ENCODE data around the gene GARIN5B. TPM values are rescaled to one million over a fixed set of nuclear protein-coding genes. Genes with fewer than 3 reads are reported as not detected.
A peak's percentile ranks its signal among the peaks of the same experiment; 100 is the strongest.

Gene GARIN5B
- total and polyA plus RNA-seq, 2 donors (not counting 1 experiment from before 2014, with no cell fraction given), result not detected

- peaks cover 46% of the 10 kb centered on the region for H3K4me1 Mint-ChIP-seq
- ChIA-PET CTCF (interaction anchor here (2.2 kb wide), 1 partner anchor 114 kb away, joined by 5 read pairs; no protein-coding TSS in a partner anchor), POLR2A (interaction anchor here (0.6 kb wide), 1 partner anchor 244 kb away, joined by 8 read pairs; no protein-coding TSS in a partner anchor)
- no peaks in the 10 kb centered on the region for H3K9me3 ChIP-seq (ENCODE audit: control extremely low read depth in 1 of 3, control insufficient read depth in 2 of 3, insufficient read depth in 1 of 3, low read length in 2 of 3)
- H4K20me1 ChIP-seq (ENCODE audit: control insufficient read depth, insufficient read depth, low read length, poor library complexity, severe bottlenecking), result peaks cover 64% of the 10 kb centered on the region
- H3K4me3 ChIP-seq (ENCODE audit: control extremely low read depth in 1 of 5, extremely low read depth in 1 of 5, insufficient read depth in 1 of 5, low read depth in 2 of 5, low read length in 4 of 5), result no peak overlapping the region
- DNase-seq (no peak), ATAC-seq (ENCODE audit: low read depth) (no peak)
- no peaks in the 10 kb centered on the region for H3K27me3 ChIP-seq (replicated peaks in 1 of 4; ENCODE audit: control extremely low read depth in 1 of 4, control insufficient read depth in 3 of 4, insufficient read depth in 4 of 4, low read length in 3 of 4)
- no peaks in the 10 kb centered on the region for H3K9me3 Mint-ChIP-seq (ENCODE audit: insufficient read depth)
- no peaks in the 10 kb centered on the region for H3K27me3 Mint-ChIP-seq
- no peak overlapping the region for H2AFZ ChIP-seq (ENCODE audit: insufficient read depth, low read depth, low read length, poor library complexity, severe bottlenecking)
- no peak overlapping the region for H3K9ac ChIP-seq (ENCODE audit: low read length)
- WGBS (ENCODE audit: insufficient coverage), result 96% methylated on average over 4 of the region's 7 CpGs
- intact Hi-C loops (cut with micrococcal nuclease), result no loop called here
- peaks cover 35% of the 10 kb centered on the region for H3K79me2 ChIP-seq (ENCODE audit: control insufficient read depth, insufficient read depth, low read length)
- TF ChIP-seq CTCF (IDR thresholded peaks at IDR 0.05) (no peak), EZH2 (IDR thresholded peaks at IDR 0.05; ENCODE audit: borderline replicate concordance, insufficient read depth, low read depth, low read length, poor library complexity, severe bottlenecking) (no peak)
- peaks cover 3 to 48% of the 10 kb centered on the region in 2 experiments for H3K36me3 ChIP-seq (replicated peaks in 1 of 2; ENCODE audit: control extremely low read depth in 1 of 2, control insufficient read depth in 1 of 2, extremely low read depth in 1 of 2, insufficient read depth in 2 of 2, low read length in 1 of 2)
- H3K27ac ChIP-seq (ENCODE audit: low read length in 2 of 2), result peak overlapping the region in 1 of 2 donors; percentile 10
- H3K4me3 Mint-ChIP-seq, result no peak overlapping the region
- no peak overlapping the region for H3K4me2 ChIP-seq (replicated peaks; ENCODE audit: low read depth, low read length, poor library complexity, severe bottlenecking)
- peaks cover 24 to 34% of the 10 kb centered on the region in 2 donors for H3K4me1 ChIP-seq (ENCODE audit: control insufficient read depth in 2 of 2, insufficient read depth in 2 of 2, low read length in 2 of 2)
- H3K27ac Mint-ChIP-seq, result peak overlapping the region; percentile 32
Observed at GRCh38 chr19:55390461-55390880, 27.4 kb upstream of the GARIN5B start.

All from B cell (primary cell).